ENCODE measurements around the gene TNNC1.

TNNC1 gene

GRCh38 chr3:52468336-52468735, 14.5 kb upstream of the TNNC1 start:
- TF ChIP-seq CTCF (IDR thresholded peaks at IDR 0.05; ENCODE audit: low read depth, low read length, missing control alignments): no peak
- no peak for DNase-seq (ENCODE audit: low read depth)
- no peak overlapping the region for H3K4me3 ChIP-seq (ENCODE audit: low read depth, low read length)

- H3K4me3 ChIP-seq (ENCODE audit: low read depth, low read length): no peak overlapping the region
- TF ChIP-seq CTCF (IDR thresholded peaks at IDR 0.05; ENCODE audit: low read depth, low read length, missing control alignments): no peak
- no peak for DNase-seq (ENCODE audit: low read depth)
Observed at GRCh38 chr3:52463416-52463815, 9.6 kb upstream of the TNNC1 start.

GRCh38 chr3:52461874-52462273, 8.0 kb upstream of the TNNC1 start:
- H3K4me3 ChIP-seq (ENCODE audit: low read depth, low read length): no peak overlapping the region
- no peak for TF ChIP-seq CTCF (IDR thresholded peaks at IDR 0.05; ENCODE audit: low read depth, low read length, missing control alignments)

GRCh38 chr3:52458770-52459545, 5.1 kb upstream of the TNNC1 start:
- DNase-seq (ENCODE audit: low read depth): no peak
- no peak for TF ChIP-seq CTCF (IDR thresholded peaks at IDR 0.05; ENCODE audit: low read depth, low read length, missing control alignments)
- H3K4me3 ChIP-seq (ENCODE audit: low read depth, low read length): no peak overlapping the region

More at GRCh38 chr3:52461874-52462273, 8.0 kb upstream of the TNNC1 start:
- no peak for DNase-seq (ENCODE audit: low read depth)

GRCh38 chr3:52458031-52458760, 4.4 kb upstream of the TNNC1 start:
- no peak overlapping the region for H3K4me3 ChIP-seq (ENCODE audit: low read depth, low read length)
- no peak for TF ChIP-seq CTCF (IDR thresholded peaks at IDR 0.05; ENCODE audit: low read depth, low read length, missing control alignments)
- no peak for DNase-seq (ENCODE audit: low read depth)

GRCh38 chr3:52456800-52457183, 3.0 kb upstream of the TNNC1 start:
- peak overlapping the region; percentile 89 for H3K4me3 ChIP-seq (ENCODE audit: low read depth, low read length)
- DNase-seq (ENCODE audit: low read depth): no peak
- TF ChIP-seq CTCF (IDR thresholded peaks at IDR 0.05; ENCODE audit: low read depth, low read length, missing control alignments): no peak
